Osteocyte (in vitro differentiated cells): ENCODE measurements around the gene SNX5. TPM values are rescaled to one million over a fixed set of nuclear protein-coding genes. Genes with fewer than 3 reads are reported as not detected.

Experiments
- DNase-seq: peaks from one replicate; pipeline ENCODE4 v3.0.0; 2021; ENCODE audit warnings: mixed read lengths; ENCODE audit not compliant: unreplicated experiment; ENCODE audit errors: extremely low spot score
- H3K27ac Mint-ChIP-seq: one replicate; pipeline ENCODE4 v1.8.0; 2021; ENCODE audit warnings: mild to moderate bottlenecking, mixed read lengths; ENCODE audit not compliant: unreplicated experiment
- H3K27me3 Mint-ChIP-seq: one replicate; pipeline ENCODE4 v1.8.0; 2021; ENCODE audit warnings: mixed read lengths; ENCODE audit not compliant: unreplicated experiment
- H3K36me3 Mint-ChIP-seq: one replicate; pipeline ENCODE4 v1.8.0; 2021; ENCODE audit warnings: mixed read lengths; ENCODE audit not compliant: unreplicated experiment
- H3K4me1 Mint-ChIP-seq: one replicate; pipeline ENCODE4 v1.8.0; 2021; ENCODE audit warnings: mixed read lengths; ENCODE audit not compliant: unreplicated experiment
- H3K4me3 Mint-ChIP-seq: one replicate; pipeline ENCODE4 v1.8.0; 2021; ENCODE audit warnings: mild to moderate bottlenecking, moderate library complexity, mixed read lengths; ENCODE audit not compliant: unreplicated experiment
- H3K9me3 Mint-ChIP-seq: one replicate; pipeline ENCODE4 v1.8.0; 2021; ENCODE audit warnings: mixed read lengths; ENCODE audit not compliant: unreplicated experiment
- CTCF ChIP-seq: fragments of 200-600 bp; sonication (generic); IDR thresholded peaks from 2 replicates; pipeline ENCODE4 v1.5.0; 2021; ENCODE audit warnings: antibody characterized with exemption, mild to moderate bottlenecking, moderate library complexity
- total RNA-seq: library from RNA; stranded (reverse); gene quantifications from 2 replicates; pipeline ENCODE4 v1.2.1, GENCODE V29; 2021

SNX5 gene
- total RNA-seq, 1 donor from 2014 or later = 147 TPM

GRCh38 chr20:17955302-17955701 lies 13.3 kb downstream of the SNX5 start:
- peaks cover 47% of the 10 kb centered on the region for H3K4me1 Mint-ChIP-seq
- no peaks in the 10 kb centered on the region for H3K9me3 Mint-ChIP-seq
- no peak for DNase-seq
- no peak overlapping the region for H3K4me3 Mint-ChIP-seq
- peaks cover 58% of the 10 kb centered on the region for H3K36me3 Mint-ChIP-seq
- no peak for TF ChIP-seq CTCF
- H3K27me3 Mint-ChIP-seq = no peaks in the 10 kb centered on the region
- peak overlapping the region; percentile 70 for H3K27ac Mint-ChIP-seq

DNA sequence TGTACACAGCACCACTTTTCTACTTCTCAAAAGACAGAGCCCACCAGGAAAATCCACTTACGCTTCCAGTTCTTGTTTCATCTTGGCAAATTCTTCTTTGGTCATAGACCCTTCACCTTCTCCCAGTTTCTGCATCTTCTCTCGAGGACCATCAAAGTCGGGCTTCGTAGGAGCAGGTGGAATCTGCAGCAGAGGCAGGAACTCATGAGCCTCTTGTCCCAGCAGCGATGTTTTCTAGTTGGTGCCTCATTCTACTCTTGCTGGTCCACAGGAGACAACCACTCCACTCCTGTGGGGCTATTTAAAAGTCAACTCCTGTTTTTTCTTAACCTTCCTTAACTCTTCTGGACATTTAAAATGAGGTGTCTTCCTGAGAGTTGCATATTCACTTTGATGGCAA lies 14.7 kb downstream of the SNX5 start:
- no peaks in the 10 kb centered on the region for H3K27me3 Mint-ChIP-seq
- DNase-seq = no peak
- H3K4me1 Mint-ChIP-seq = peaks cover 34% of the 10 kb centered on the region
- H3K9me3 Mint-ChIP-seq = no peaks in the 10 kb centered on the region
- TF ChIP-seq CTCF = no peak
- H3K4me3 Mint-ChIP-seq = no peak overlapping the region
- H3K27ac Mint-ChIP-seq = no peak overlapping the region
- H3K36me3 Mint-ChIP-seq = peaks cover 67% of the 10 kb centered on the region

DNA sequence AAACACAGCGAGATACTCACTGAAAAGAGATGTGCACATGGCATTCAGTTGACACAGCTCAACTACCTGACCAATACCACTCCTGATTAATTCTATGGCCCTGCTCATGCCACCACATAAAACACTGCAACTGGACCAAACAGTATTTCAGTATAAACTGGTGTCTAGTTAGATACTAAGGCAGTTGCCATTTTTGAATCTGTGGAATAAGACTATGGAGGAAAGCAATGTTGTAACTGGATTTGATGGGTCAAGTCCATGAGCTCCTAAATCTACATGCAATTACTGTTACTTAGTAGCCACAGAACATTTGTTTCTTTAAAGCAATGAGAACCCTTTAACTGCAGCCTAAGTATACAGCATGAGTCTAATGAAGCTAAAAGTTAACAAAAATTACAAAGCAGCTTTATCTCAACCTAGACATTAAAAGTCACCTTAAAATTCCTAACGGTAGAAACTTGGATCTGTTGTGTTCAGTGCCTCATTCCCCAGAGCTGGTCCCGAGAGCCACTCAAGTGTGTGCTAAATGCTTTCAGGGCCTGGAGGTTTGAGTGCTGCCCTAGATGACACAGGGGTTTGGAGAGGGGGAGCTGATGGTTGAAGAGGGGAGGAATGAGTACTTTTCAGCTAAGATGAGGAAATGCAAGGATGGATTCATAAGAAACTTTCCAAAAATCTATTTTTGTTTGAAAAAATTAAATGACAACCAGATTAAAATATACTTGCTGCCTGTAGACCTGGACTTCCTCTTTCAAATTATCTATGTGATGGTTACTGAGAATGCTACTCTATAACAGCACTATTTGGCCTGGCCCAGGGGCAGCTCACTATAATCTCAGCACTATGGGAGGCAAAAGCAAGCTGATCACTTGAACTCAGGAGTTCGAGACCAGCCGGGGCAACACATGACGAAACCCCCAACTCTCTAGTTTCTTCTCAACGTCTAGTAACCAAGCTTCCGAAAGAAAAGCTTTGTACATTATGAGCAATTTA lies 15.6 kb downstream of the SNX5 start:
- no peak for DNase-seq
- Mint-ChIP-seq H3K27me3 (no peaks in the 10 kb centered on the region), H3K36me3 (peaks cover 77% of the 10 kb centered on the region), H3K27ac (no peak overlapping the region), H3K4me3 (no peak overlapping the region), H3K4me1 (peaks cover 24% of the 10 kb centered on the region), H3K9me3 (no peaks in the 10 kb centered on the region)
- no peak for TF ChIP-seq CTCF

- no peak for DNase-seq
- no peak overlapping the region for H3K27ac Mint-ChIP-seq
- TF ChIP-seq CTCF = no peak
- no peaks in the 10 kb centered on the region for H3K27me3 Mint-ChIP-seq
- no peak overlapping the region for H3K4me3 Mint-ChIP-seq
- peaks cover 14% of the 10 kb centered on the region for H3K4me1 Mint-ChIP-seq
- no peaks in the 10 kb centered on the region for H3K9me3 Mint-ChIP-seq
- peaks cover 93% of the 10 kb centered on the region for H3K36me3 Mint-ChIP-seq
Observed at GRCh38 chr20:17951323-17951722, 17.3 kb downstream of the SNX5 start.

DNA sequence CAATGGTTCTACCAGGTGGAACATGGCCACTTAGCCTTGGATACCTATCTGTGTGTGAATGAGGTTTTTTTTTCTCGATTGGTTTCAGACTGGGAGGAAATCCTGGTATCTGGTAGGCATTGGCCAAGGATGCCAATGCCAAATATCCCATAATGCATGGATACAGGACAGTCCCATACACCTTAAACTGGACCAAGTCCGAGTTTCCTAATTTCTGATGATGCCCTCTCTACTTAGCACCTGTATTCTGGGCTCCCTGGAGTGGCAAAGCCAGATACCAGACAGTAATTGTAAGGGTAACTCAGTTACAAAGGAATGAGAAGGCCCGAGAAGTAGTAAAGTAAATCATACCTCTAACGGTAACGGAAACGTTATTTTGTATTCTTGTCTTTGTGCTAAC lies 17.9 kb downstream of the SNX5 start:
- Mint-ChIP-seq H3K4me3 (no peak overlapping the region), H3K36me3 (peaks cover 93% of the 10 kb centered on the region), H3K9me3 (no peaks in the 10 kb centered on the region), H3K27me3 (no peaks in the 10 kb centered on the region), H3K4me1 (peaks cover 9% of the 10 kb centered on the region), H3K27ac (no peak overlapping the region)
- DNase-seq = no peak
- no peak for TF ChIP-seq CTCF
